ENCODE data around the gene SLC29A3. TPM values are rescaled to one million over a fixed set of nuclear protein-coding genes. Genes with fewer than 3 reads are reported as not detected.
A peak's percentile ranks its signal among the peaks of the same experiment; 100 is the strongest.
"Not testable (repeated sequence)": the region's sequence is repeated elsewhere in the genome, so short reads cannot be mapped to it uniquely, and the experiment has no call there.

SLC29A3 gene
- polyA plus RNA-seq, 3 donors = 6.6 to 8.7 (median 8.4) TPM

DNA sequence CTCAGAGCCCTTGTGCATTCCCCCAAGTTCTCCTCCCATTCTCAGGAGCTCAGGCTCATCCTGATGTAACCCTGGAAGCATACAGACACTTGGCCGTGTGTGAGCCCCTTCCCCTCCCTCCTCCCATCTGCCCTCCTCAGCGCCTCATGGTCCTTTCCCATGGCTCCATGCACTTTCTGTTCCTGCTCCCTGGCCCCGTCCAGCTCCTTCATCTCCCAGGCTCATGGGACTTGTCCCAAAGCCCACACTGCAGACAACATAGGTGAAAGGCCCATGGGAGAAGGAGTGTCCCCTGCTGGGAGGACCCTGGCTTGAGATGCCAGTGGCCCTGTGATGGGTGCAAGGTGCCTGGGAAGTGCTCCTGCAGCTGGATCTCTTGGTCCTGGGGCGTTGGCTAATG is 24.2 kb upstream of the SLC29A3 start:
- DNase-seq (ENCODE audit: extremely low read depth in 1 of 11, low read depth in 9 of 11, low spot score in 4 of 11) = no peak

DNA sequence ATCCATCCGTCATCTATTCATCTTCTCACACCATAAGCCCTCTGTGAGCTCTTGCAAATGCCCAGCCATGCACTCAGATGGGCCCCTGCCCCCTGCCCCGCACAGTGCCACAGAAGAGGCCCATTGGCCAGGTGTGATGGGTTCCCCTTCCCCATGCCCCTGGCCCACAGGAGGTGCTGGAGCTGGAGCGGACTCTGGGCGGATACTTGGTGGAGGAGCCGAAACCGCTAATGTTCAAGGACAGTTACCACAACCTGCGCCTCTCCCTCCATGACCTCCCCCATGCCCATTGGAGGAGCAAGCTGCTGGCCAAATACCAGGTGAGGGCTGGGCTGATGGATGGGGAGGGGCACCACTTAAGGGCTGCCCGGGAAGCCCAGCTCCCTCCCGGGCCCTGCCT is 23.4 kb upstream of the SLC29A3 start:
- DNase-seq (ENCODE audit: extremely low read depth in 1 of 11, low read depth in 9 of 11, low spot score in 4 of 11) = no peak

GRCh38 chr10:71296086-71296485 is 23.0 kb upstream of the SLC29A3 start:
- DNase-seq (ENCODE audit: extremely low read depth in 1 of 11, low read depth in 9 of 11, low spot score in 4 of 11) = no peak

- DNase-seq (ENCODE audit: extremely low read depth in 1 of 11, low read depth in 9 of 11, low spot score in 4 of 11) = not testable (repeated sequence)
Measured at GRCh38 chr10:71296811-71297210, 22.2 kb upstream of the SLC29A3 start.

DNA sequence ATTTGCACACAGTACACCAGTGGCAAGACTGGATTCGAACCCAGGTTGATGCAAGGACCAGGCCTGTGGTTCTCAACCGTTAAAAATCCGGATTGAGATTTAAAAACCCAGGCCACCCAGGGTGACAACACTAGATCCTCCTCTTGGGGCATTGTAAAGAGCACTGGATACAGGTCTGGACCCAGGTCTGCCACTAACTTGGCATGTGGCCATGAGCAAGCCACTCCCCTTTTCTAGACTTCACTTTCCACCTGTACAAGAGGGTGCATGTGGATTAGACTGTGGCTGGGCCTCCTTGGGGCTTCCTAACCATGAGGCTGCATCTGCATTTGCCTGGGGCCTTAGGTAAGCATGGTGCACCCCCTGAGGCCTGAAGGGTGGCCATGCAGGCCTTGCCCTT is 21.7 kb upstream of the SLC29A3 start:
- DNase-seq (ENCODE audit: extremely low read depth in 1 of 11, low read depth in 9 of 11, low spot score in 4 of 11) = no peak

- no peak for DNase-seq (ENCODE audit: extremely low read depth in 1 of 11, low read depth in 9 of 11, low spot score in 4 of 11)
Measured at GRCh38 chr10:71299071-71299785, 19.8 kb upstream of the SLC29A3 start.

DNA sequence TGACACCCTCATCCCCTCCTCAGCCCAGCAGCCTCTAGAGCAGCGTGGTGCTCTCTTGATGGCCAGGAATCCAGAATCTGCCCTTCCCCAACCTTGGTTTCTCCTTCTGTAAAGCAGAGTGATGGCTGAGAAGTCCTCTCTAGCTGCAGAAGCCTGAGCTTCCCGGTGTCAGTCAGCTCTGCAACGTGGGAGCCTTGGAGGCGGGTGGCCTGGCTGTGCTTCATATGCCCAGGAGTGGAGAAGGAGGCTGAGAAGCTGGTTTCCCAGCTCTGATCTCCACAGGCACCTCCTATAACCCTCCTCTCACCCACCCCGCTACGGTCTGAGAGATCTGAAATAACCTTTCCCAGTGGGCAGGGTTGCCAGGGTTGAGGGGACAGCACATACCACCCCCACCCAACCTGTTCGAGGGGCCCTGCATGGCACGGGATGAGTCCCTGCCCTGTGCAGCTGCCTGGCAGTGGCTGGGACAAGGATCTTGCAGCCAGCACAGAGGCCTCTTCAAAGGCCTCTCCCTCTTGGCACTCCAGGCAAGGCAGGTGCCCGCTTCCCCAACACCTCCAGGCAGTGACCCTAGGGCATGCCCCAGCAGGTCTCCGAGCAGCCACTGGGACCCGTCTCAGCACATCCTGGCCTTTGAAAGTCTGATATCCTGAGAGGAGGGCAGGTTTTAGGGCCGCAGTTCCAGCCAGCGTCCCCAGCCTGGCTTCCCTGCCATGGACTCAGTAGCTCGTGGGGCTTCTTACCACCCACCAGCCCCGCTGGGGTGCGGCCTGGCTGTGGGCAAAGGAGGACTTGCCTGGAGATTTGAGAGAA is 18.3 kb upstream of the SLC29A3 start:
- DNase-seq (ENCODE audit: extremely low read depth in 1 of 11, low read depth in 9 of 11, low spot score in 4 of 11) = no peak

- no peak for DNase-seq (ENCODE audit: extremely low read depth in 1 of 11, low read depth in 9 of 11, low spot score in 4 of 11)
Measured at GRCh38 chr10:71301371-71301916, 17.6 kb upstream of the SLC29A3 start.

DNA sequence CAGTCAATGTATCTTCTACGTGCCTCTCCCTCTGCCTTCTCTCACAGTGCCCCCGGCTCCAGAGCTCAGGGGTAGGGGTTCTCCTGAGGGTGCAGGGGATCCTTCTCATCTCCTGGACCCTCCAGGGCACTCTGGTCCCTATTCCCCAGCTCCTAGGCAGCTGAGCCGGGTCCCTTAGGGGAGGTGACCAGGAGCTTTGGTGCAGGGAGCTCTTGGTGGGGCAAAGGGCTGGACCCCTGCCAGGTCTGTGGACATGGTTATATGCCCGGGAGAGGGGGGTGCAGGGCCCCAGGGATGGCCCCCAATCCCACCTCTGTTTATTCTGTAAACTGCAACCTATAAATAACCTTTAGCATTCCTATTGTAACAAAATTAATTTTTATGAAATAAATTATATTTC is 16.6 kb upstream of the SLC29A3 start:
- DNase-seq (ENCODE audit: extremely low read depth in 1 of 11, low read depth in 9 of 11, low spot score in 4 of 11) = no peak

- DNase-seq (ENCODE audit: extremely low read depth in 1 of 11, low read depth in 9 of 11, low spot score in 4 of 11) = peak in 1 of 11 donors; percentile 56
Measured at GRCh38 chr10:71302874-71303568, 16.0 kb upstream of the SLC29A3 start.

DNA sequence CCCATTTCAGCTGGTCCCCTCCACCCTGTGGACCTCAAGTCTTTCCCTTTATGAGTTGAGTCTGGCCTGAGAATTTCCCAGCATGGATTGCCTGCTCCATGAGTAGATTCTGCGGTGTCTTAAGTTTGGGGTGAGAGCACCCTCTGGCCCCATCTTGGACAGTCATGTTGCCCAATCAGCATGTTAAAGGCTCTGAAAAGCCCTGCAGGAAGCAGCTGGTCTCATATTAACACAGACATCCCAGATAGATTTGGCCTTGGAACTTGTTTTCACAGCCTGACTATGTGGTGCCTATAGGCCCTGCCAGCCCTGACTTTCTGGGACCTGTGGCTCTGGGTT is 15.5 kb upstream of the SLC29A3 start:
- DNase-seq (ENCODE audit: extremely low read depth in 1 of 11, low read depth in 9 of 11, low spot score in 4 of 11) = no peak

DNA sequence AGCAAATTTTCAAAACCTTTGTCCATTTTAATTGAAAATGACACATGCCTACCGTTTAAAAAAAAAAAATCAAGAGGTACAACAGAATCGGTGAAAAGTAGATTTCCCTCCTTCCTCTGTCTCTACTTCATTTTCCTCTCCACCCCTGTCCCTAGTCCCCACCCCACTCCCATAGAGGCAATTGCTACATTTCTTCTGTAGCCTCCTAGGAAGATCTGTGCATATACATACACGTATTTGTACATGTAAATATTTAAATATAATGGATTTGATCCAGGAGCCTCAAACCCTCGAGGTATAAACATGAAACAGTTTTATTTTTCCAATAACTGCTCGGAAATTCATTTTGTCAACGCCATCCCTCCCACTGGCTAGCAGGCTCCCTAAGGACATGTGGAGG is 14.1 kb upstream of the SLC29A3 start:
- no peak for DNase-seq (ENCODE audit: extremely low read depth in 1 of 11, low read depth in 9 of 11, low spot score in 4 of 11)

- DNase-seq (ENCODE audit: extremely low read depth in 1 of 11, low read depth in 9 of 11, low spot score in 4 of 11) = no peak
Measured at GRCh38 chr10:71306979-71307378, 12.1 kb upstream of the SLC29A3 start.

DNA sequence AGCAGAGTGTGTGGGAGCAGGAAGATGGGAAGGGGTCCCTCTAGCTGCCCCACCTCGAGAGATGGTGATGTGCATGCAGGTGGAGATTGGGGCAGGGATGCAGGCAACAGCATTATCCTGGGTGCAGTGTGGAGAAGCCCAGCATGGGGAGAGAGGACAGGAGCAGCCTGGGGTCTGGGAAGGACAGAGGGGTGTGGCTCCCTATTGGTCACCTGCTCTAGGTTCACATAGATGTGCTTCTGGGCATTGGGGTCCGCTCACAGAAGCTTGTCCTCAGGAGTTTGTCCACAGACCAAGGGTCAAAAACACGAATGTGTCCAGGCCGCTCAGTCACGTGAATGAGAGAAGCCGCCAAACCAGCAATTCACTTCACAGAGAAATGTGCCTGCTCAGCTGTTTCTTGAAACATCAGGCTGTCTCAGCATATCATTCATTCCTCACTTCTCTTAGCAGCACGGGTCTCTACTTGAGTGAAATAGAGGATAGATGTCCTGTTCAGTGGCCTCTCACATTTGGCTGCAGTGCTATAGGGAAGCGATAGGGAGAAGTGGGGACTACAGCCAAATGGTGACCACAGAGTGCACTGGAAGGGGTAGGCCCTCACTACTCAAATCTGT is 11.5 kb upstream of the SLC29A3 start:
- peak in 1 of 11 donors; percentile 66 for DNase-seq (ENCODE audit: extremely low read depth in 1 of 11, low read depth in 9 of 11, low spot score in 4 of 11)

DNA sequence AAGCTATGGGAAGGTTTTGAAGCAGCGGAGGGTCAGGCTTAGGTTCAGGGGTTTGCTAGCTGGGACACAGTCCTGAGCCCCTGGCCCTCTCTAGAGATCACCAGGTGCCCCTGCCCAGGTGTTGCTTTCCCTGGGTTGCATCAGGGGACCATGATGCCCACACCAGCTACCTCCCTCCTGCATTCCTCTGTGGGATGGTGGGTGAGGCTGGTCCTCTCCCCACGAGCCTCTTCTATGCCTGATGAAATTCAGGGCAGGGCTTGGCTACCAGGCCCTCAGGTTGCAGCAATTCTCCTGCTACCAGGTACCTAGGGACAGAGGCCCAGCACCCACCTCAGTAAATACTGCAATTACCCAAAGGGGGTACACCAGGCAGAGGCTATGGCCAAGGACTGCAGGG is 10.8 kb upstream of the SLC29A3 start:
- no peak for DNase-seq (ENCODE audit: extremely low read depth in 1 of 11, low read depth in 9 of 11, low spot score in 4 of 11)

- DNase-seq (ENCODE audit: extremely low read depth in 1 of 11, low read depth in 9 of 11, low spot score in 4 of 11) = no peak
Measured at GRCh38 chr10:71308985-71309384, 10.1 kb upstream of the SLC29A3 start.

GRCh38 chr10:71309919-71310318 is 9.1 kb upstream of the SLC29A3 start:
- no peak for DNase-seq (ENCODE audit: extremely low read depth in 1 of 11, low read depth in 9 of 11, low spot score in 4 of 11)

- DNase-seq (ENCODE audit: extremely low read depth in 1 of 11, low read depth in 9 of 11, low spot score in 4 of 11) = no peak
Measured at GRCh38 chr10:71312220-71312619, 6.8 kb upstream of the SLC29A3 start.
